Measurements from ENCODE around the gene BDKRB1. TPM values are rescaled to one million over a fixed set of nuclear protein-coding genes. Genes with fewer than 3 reads are reported as not detected.

BDKRB1 gene
- total RNA-seq, 1 experiment from 2014 or later = not detected

GRCh38 chr14:96237641-96238040, 18.4 kb upstream of the BDKRB1 start:
- peaks cover 3 to 6% of the 10 kb centered on the region in 2 experiments; a peak in 4 of 5 replicates for H3K9me3 Mint-ChIP-seq
- no peak overlapping the region for H3K9ac ChIP-seq (ENCODE audit: extremely low read depth, insufficient read length, low read length)
- no peak overlapping the region for H3K4me2 ChIP-seq (ENCODE audit: insufficient read depth, insufficient read length, low read length)
- no peaks in the 10 kb centered on the region for H3K27me3 ChIP-seq (ENCODE audit: insufficient read depth, low read length)
- H3K4me1 Mint-ChIP-seq = peaks cover 14 to 19% of the 10 kb centered on the region in 2 experiments
- no peak overlapping the region for H2AFZ ChIP-seq (ENCODE audit: low read length)
- TF ChIP-seq, protein P1, sequence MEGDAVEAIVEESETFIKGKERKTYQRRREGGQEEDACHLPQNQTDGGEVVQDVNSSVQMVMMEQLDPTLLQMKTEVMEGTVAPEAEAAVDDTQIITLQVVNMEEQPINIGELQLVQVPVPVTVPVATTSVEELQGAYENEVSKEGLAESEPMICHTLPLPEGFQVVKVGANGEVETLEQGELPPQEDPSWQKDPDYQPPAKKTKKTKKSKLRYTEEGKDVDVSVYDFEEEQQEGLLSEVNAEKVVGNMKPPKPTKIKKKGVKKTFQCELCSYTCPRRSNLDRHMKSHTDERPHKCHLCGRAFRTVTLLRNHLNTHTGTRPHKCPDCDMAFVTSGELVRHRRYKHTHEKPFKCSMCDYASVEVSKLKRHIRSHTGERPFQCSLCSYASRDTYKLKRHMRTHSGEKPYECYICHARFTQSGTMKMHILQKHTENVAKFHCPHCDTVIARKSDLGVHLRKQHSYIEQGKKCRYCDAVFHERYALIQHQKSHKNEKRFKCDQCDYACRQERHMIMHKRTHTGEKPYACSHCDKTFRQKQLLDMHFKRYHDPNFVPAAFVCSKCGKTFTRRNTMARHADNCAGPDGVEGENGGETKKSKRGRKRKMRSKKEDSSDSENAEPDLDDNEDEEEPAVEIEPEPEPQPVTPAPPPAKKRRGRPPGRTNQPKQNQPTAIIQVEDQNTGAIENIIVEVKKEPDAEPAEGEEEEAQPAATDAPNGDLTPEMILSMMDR (conservative IDR thresholded peaks at IDR 0.05) = no peak
- no peak overlapping the region for H4K91ac ChIP-seq (ENCODE audit: insufficient read length, low read depth, low read length)
- no peaks in the 10 kb centered on the region for H3K36me3 Mint-ChIP-seq (ENCODE audit: insufficient read depth in 1 of 3, low read depth in 3 of 3)
- no peak for DNase-seq
- no CpG with 5 or more reads among the region's 2 CpGs for WGBS (ENCODE audit: extremely low coverage, insufficient read length, low lambda C conversion rate)
- H3K4me1 ChIP-seq (ENCODE audit: insufficient read depth, low read length) = peaks cover 6% of the 10 kb centered on the region
- H3K56ac ChIP-seq (ENCODE audit: insufficient read length, low read depth, low read length) = no peak overlapping the region
- H3K27ac ChIP-seq (ENCODE audit: insufficient read length, low read depth, low read length) = no peak overlapping the region
- H2BK120ac ChIP-seq (ENCODE audit: low read depth, low read length, poor library complexity, severe bottlenecking) = no peak overlapping the region
- no peak overlapping the region for H2BK12ac ChIP-seq (ENCODE audit: insufficient read length, low read depth, low read length)
- H3K9me3 ChIP-seq (ENCODE audit: control insufficient read depth, low read depth, low read length) = no peaks in the 10 kb centered on the region
- no peak overlapping the region for H3K4ac ChIP-seq (ENCODE audit: low read depth, low read length)
- H3K4me3 Mint-ChIP-seq = no peak overlapping the region
- H4K8ac ChIP-seq (replicated peaks; ENCODE audit: insufficient read length, low read depth, low read length) = no peak overlapping the region
- H3T11ph ChIP-seq (ENCODE audit: low read length) = no peak overlapping the region
- H3K23me2 ChIP-seq (ENCODE audit: insufficient read length, low read depth, low read length, poor library complexity, severe bottlenecking) = no peaks in the 10 kb centered on the region
- no peak overlapping the region for H3K14ac ChIP-seq (ENCODE audit: insufficient read depth, low read length)
- H3K18ac ChIP-seq (ENCODE audit: insufficient read length, low read depth, low read length) = no peak overlapping the region
- H3K27ac Mint-ChIP-seq = no peak overlapping the region
- no peak overlapping the region for H3K23ac ChIP-seq (ENCODE audit: insufficient read length, low read depth, low read length)
- peaks cover 6% of the 10 kb centered on the region for H3K27me3 Mint-ChIP-seq (ENCODE audit: low read depth)
- no peak overlapping the region for H4K5ac ChIP-seq (ENCODE audit: insufficient read length, low read depth, low read length)
- no peak overlapping the region for H2BK20ac ChIP-seq (ENCODE audit: low read depth, low read length, poor library complexity, severe bottlenecking)
- H3K79me2 ChIP-seq (ENCODE audit: insufficient read depth, low read length) = no peaks in the 10 kb centered on the region
- no peaks in the 10 kb centered on the region for H4K20me1 ChIP-seq (ENCODE audit: control insufficient read depth, insufficient read depth, insufficient read length)
- no peak overlapping the region for H2BK15ac ChIP-seq (ENCODE audit: low read depth, low read length)
- H2BK5ac ChIP-seq (ENCODE audit: insufficient read length, low read length) = no peak overlapping the region
- H3K79me1 ChIP-seq (ENCODE audit: insufficient read depth, low read depth, low read length, poor library complexity, severe bottlenecking) = no peaks in the 10 kb centered on the region
- H2AK5ac ChIP-seq (ENCODE audit: insufficient read length, low read length) = no peak overlapping the region

All from H9 (cell line).